ENCODE data around the gene CPXM2. TPM values are rescaled to one million over a fixed set of nuclear protein-coding genes. Genes with fewer than 3 reads are reported as not detected.

CPXM2 gene
- polyA plus RNA-seq (2013, experiment 1 of 4) = 0.35 TPM
- polyA plus RNA-seq (2013, experiment 2 of 4) = 0.11 TPM
- polyA plus RNA-seq (2013, experiment 3 of 4) = 0.32 TPM
- 0.24 TPM for polyA plus RNA-seq (2013, experiment 4 of 4)

DNA sequence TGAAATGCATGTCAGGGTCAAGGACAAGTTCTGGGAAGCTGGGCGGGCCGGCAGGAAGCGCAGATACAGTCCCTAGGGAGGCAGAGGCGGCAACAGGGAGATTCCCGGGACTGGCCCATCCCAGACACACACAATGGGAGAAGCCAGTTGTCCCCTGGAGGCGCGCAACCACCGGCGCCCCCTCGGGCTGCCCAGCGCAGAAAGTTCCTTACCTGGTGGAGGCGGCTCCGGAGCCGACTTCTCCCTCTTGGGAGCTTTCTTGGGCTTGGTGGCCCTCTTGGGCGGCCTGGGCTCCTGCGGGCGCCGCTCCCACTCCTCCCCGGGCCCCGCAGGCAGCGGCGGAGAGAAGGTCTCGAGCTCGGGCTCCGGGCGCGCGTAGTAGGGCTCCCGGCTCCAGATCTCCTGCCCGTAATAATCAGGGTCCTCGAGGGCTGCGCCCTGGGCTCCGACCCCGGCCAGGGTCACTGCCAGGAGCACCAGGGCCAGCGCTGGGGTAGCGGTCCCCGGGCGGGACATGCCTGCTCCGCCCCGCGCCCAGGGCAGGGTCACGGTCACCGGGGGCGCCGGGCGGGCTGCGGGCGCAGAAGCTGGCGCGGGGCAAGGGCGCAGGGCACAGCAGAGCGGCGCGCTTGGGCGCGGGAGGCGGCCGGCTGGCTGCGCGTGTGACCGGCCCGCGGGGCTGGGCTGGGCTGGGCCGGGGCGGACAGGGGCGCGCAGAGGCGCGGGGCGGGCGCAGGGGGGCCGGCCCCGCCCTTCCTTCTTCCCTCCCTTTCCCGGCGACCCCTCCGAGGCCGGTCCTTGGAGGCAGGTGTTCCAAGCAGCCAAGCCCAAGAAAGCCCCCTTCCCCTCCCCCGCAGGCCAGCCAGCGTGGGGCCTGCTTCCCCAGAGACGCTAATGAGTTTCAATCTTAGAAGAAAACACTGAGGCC is at the start of gene CPXM2:
Gene CPXM2 (minus strand): TSS at position 664 of the 928 bp plus-strand sequence. CDS start 148 bp downstream, at position 516.
- H3K4me3 ChIP-seq (ENCODE audit: insufficient read depth, low read depth, low read length) = peak within 1 kb of the TSS; percentile 19
- H3K27me3 ChIP-seq (ENCODE audit: control insufficient read depth, insufficient read depth, low read length, poor library complexity, severe bottlenecking) = peaks cover 46% of the 10 kb centered on the region
- 2% methylated on average over 80 of the region's 80 CpGs for WGBS, 2 experiments
- no peak within 1 kb of the TSS for H3K27ac ChIP-seq (ENCODE audit: insufficient read depth, low read depth, low read length, poor library complexity, severe bottlenecking)
- H3K9me3 ChIP-seq (ENCODE audit: control insufficient read depth, low read length) = no peaks in the 10 kb centered on the region
- peaks cover 5% of the 10 kb centered on the region for H3K4me1 ChIP-seq (ENCODE audit: control insufficient read depth, insufficient read depth, low read length)
- H3K36me3 ChIP-seq (ENCODE audit: control insufficient read depth, insufficient read depth, low read length) = no peaks in the 10 kb centered on the region

DNA sequence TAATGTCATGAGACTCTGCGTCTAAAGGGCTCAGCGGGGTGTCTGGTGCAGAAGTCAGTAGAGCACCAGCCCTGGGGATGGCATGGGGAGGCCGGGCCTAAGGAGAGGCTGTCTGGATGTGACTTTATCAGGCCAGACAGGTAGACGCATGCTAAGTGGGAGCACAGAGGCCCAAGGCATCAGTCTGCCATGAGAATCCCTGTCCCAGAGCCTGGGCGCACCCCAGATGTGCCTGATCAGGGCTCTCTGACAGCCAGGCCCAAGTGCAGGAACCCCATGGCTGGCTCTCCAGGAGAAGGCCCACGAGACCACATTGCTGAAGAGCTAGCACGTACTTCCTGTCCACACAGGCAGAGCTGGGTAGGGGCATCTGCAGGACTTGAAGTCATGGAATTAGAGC is 48.0 kb upstream of the CPXM2 start:
- Histone ChIP-seq H3K27ac (ENCODE audit: insufficient read depth, low read depth, low read length, poor library complexity, severe bottlenecking) (no peak overlapping the region), H3K36me3 (ENCODE audit: control insufficient read depth, insufficient read depth, low read length) (no peaks in the 10 kb centered on the region), H3K4me1 (ENCODE audit: control insufficient read depth, insufficient read depth, low read length) (peaks cover 3% of the 10 kb centered on the region), H3K9me3 (ENCODE audit: control insufficient read depth, low read length) (no peaks in the 10 kb centered on the region), H3K4me3 (ENCODE audit: insufficient read depth, low read depth, low read length) (no peak overlapping the region), H3K27me3 (ENCODE audit: control insufficient read depth, insufficient read depth, low read length, poor library complexity, severe bottlenecking) (no peaks in the 10 kb centered on the region)
- WGBS, 2 experiments = 93 to 96% methylated on average over 7 of the region's 7 CpGs

DNA sequence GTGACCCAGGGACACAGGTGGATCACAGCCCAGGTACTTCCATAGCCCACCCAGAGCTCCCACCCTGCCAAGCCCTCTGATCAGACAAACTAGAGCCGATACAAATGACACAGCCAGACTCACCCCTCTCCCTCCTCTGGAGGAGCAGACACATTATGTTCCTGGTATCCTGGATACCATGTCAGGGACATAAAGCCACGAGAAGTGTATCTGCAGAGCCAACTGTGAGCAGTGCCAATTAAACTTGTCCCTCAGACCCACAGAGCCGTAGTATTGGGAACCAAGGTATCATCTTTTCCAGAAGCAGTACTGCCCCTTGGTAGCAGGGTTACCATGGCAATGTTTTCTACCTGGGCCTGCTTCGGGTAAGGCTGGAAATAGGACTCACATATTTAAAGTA is 47.3 kb upstream of the CPXM2 start:
- no peak overlapping the region for H3K4me3 ChIP-seq (ENCODE audit: insufficient read depth, low read depth, low read length)
- 91 to 94% methylated on average over 4 of the region's 4 CpGs for WGBS, 2 experiments
- no peaks in the 10 kb centered on the region for H3K9me3 ChIP-seq (ENCODE audit: control insufficient read depth, low read length)
- no peaks in the 10 kb centered on the region for H3K36me3 ChIP-seq (ENCODE audit: control insufficient read depth, insufficient read depth, low read length)
- no peak overlapping the region for H3K27ac ChIP-seq (ENCODE audit: insufficient read depth, low read depth, low read length, poor library complexity, severe bottlenecking)
- peaks cover 3% of the 10 kb centered on the region for H3K4me1 ChIP-seq (ENCODE audit: control insufficient read depth, insufficient read depth, low read length)
- no peaks in the 10 kb centered on the region for H3K27me3 ChIP-seq (ENCODE audit: control insufficient read depth, insufficient read depth, low read length, poor library complexity, severe bottlenecking)

DNA sequence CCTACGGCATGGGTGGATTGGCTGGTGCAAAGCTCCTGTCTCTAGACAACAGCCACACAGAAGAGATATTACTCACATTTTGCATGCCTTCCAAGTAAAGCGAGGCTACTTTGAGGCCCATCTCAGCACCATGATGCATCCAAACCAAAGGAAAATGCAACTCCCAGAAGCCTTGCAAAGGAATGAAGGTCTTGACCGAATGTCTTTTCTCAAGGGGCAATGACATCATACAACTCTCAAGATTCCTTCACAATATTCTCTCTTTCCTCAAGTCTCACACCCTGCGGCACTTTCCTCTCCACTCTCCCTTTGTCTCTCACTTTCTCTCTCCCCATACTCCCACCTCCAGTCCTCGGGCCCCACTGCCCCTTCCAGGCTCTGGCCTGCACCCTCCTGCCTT is 44.8 kb upstream of the CPXM2 start:
- Histone ChIP-seq H3K27me3 (ENCODE audit: control insufficient read depth, insufficient read depth, low read length, poor library complexity, severe bottlenecking) (no peaks in the 10 kb centered on the region), H3K36me3 (ENCODE audit: control insufficient read depth, insufficient read depth, low read length) (no peaks in the 10 kb centered on the region), H3K4me3 (ENCODE audit: insufficient read depth, low read depth, low read length) (no peak overlapping the region), H3K4me1 (ENCODE audit: control insufficient read depth, insufficient read depth, low read length) (peaks cover 3% of the 10 kb centered on the region), H3K27ac (ENCODE audit: insufficient read depth, low read depth, low read length, poor library complexity, severe bottlenecking) (no peak overlapping the region), H3K9me3 (ENCODE audit: control insufficient read depth, low read length) (peaks cover 2% of the 10 kb centered on the region)
- 90 to 94% methylated on average over 5 of the region's 5 CpGs for WGBS, 2 experiments

DNA sequence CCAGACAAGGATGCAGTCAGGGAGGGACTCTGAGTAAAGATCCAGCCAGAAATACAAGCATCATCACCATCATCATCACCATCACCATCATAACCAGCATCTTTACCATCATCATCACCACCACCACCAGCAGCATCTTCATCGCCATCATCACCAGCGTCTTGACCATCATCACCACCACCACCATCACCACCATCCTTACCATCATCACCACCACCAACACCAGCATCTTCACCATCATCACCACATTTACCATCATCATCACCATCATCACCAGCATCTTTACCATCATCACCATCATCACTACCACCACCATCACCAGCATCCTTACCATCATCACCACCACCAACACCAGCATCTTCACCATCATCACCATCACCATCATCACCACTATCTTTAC is 44.1 kb upstream of the CPXM2 start:
- Histone ChIP-seq H3K4me1 (ENCODE audit: control insufficient read depth, insufficient read depth, low read length) (peaks cover 3% of the 10 kb centered on the region), H3K36me3 (ENCODE audit: control insufficient read depth, insufficient read depth, low read length) (no peaks in the 10 kb centered on the region), H3K4me3 (ENCODE audit: insufficient read depth, low read depth, low read length) (no peak overlapping the region), H3K27ac (ENCODE audit: insufficient read depth, low read depth, low read length, poor library complexity, severe bottlenecking) (no peak overlapping the region), H3K9me3 (ENCODE audit: control insufficient read depth, low read length) (peaks cover 2% of the 10 kb centered on the region), H3K27me3 (ENCODE audit: control insufficient read depth, insufficient read depth, low read length, poor library complexity, severe bottlenecking) (no peaks in the 10 kb centered on the region)
- 90 to 96% methylated on average over 2 of the region's 2 CpGs for WGBS, 2 experiments

DNA sequence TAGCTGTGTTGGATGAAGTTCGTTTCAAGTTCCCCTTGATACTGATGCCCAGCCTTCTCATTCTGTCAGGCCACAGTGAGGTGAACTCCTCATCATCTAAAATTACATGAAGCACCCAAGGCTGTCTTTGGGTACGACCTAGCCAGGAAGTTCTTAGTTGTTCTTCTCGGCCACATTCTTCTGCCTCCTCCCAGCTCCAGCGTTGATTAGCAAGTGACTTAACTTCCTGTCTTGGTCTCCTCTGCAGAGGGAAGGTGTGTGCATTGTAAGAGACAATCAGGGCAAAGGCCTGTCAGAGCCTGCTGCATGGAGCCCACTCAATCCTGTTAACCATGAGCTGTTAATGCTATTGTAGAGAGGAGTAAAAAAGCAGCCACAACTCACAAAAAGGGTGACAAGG is 43.2 kb upstream of the CPXM2 start:
- H3K4me1 ChIP-seq (ENCODE audit: control insufficient read depth, insufficient read depth, low read length) = peaks cover 3% of the 10 kb centered on the region
- 82 to 91% methylated on average over 4 of the region's 4 CpGs for WGBS, 2 experiments
- H3K27ac ChIP-seq (ENCODE audit: insufficient read depth, low read depth, low read length, poor library complexity, severe bottlenecking) = no peak overlapping the region
- H3K4me3 ChIP-seq (ENCODE audit: insufficient read depth, low read depth, low read length) = no peak overlapping the region
- H3K9me3 ChIP-seq (ENCODE audit: control insufficient read depth, low read length) = peaks cover 2% of the 10 kb centered on the region
- no peaks in the 10 kb centered on the region for H3K27me3 ChIP-seq (ENCODE audit: control insufficient read depth, insufficient read depth, low read length, poor library complexity, severe bottlenecking)
- H3K36me3 ChIP-seq (ENCODE audit: control insufficient read depth, insufficient read depth, low read length) = no peaks in the 10 kb centered on the region

DNA sequence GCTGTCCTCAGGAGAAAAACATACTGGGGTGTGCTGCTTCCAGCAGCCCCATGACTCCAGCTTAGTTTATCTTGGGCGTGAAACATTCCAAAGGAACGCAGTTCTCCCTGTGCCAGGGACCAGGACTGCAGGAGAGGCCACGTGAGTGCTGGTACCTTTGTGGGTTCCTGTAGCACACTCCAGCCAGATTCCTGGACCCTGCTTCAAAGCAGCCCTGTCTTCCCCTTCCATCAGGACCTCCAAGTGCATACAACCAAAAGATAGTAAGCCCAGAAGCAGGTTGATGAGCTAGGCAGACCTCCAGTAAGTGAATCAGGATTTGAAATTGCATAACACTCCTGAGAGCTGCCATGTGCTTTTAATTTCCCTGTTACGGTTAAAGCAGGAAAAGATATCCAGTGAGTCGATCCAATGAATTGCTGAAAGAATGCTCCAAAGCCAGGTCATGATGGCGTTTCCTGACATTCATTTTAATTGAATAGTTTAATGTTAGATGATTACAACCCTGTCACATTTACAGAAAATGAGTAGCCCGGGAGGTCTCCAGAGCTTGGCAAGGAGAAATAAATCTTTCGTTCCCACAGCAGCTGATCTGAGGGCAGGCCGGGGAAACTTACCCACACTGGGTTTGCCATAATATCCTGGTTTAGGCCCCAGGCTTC is 38.9 kb upstream of the CPXM2 start:
- Histone ChIP-seq H3K36me3 (ENCODE audit: control insufficient read depth, insufficient read depth, low read length) (no peaks in the 10 kb centered on the region), H3K4me3 (ENCODE audit: insufficient read depth, low read depth, low read length) (no peak overlapping the region), H3K9me3 (ENCODE audit: control insufficient read depth, low read length) (peaks cover 2% of the 10 kb centered on the region), H3K27me3 (ENCODE audit: control insufficient read depth, insufficient read depth, low read length, poor library complexity, severe bottlenecking) (no peaks in the 10 kb centered on the region), H3K27ac (ENCODE audit: insufficient read depth, low read depth, low read length, poor library complexity, severe bottlenecking) (no peak overlapping the region), H3K4me1 (ENCODE audit: control insufficient read depth, insufficient read depth, low read length) (no peaks in the 10 kb centered on the region)
- 96% methylated on average over 9 of the region's 9 CpGs for WGBS, 2 experiments

DNA sequence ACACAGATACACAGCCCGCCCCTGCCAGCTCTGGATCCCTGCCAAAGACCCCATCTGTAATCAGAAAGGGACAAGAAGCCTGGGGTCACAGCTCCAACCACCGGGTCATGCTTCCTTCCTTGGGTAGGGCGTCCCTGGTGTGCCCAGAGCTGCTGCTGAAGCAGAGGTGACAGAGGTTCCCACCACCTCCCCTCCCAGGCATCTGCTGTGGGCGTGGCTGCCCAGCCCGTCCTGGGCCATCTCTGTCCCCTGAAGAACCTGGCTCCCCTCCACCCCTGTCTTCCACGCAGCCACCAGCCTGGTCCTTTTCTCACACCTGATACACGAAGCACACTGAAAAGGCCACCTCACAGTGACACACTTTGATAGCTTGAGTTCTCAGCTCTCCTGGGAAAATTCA is 38.2 kb upstream of the CPXM2 start:
- Histone ChIP-seq H3K27ac (ENCODE audit: insufficient read depth, low read depth, low read length, poor library complexity, severe bottlenecking) (no peak overlapping the region), H3K36me3 (ENCODE audit: control insufficient read depth, insufficient read depth, low read length) (no peaks in the 10 kb centered on the region), H3K4me3 (ENCODE audit: insufficient read depth, low read depth, low read length) (no peak overlapping the region), H3K4me1 (ENCODE audit: control insufficient read depth, insufficient read depth, low read length) (no peaks in the 10 kb centered on the region), H3K27me3 (ENCODE audit: control insufficient read depth, insufficient read depth, low read length, poor library complexity, severe bottlenecking) (no peaks in the 10 kb centered on the region), H3K9me3 (ENCODE audit: control insufficient read depth, low read length) (peaks cover 2% of the 10 kb centered on the region)
- 89 to 90% methylated on average over 7 of the region's 7 CpGs for WGBS, 2 experiments

DNA sequence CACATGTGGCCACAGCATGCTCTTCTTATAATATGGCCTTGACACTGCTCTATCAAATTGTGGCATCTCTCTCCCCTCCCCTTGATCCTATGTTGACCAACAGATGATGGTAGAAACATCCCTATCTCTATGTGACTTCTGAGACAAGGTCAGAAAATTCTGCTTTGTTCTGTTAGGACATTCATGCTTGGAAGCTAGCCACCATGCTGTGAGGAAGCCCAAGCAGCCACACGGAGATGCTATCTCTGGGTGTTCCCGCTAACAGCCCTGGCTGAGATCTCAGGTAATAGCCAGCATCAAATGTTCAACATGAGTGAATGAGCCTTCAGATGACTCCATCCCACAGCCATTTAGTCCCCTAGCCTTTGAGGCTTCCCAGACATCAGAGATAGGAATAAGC is 36.8 kb upstream of the CPXM2 start:
- H3K4me3 ChIP-seq (ENCODE audit: insufficient read depth, low read depth, low read length) = no peak overlapping the region
- H3K36me3 ChIP-seq (ENCODE audit: control insufficient read depth, insufficient read depth, low read length) = no peaks in the 10 kb centered on the region
- no peak overlapping the region for H3K27ac ChIP-seq (ENCODE audit: insufficient read depth, low read depth, low read length, poor library complexity, severe bottlenecking)
- H3K9me3 ChIP-seq (ENCODE audit: control insufficient read depth, low read length) = peaks cover 2% of the 10 kb centered on the region
- H3K4me1 ChIP-seq (ENCODE audit: control insufficient read depth, insufficient read depth, low read length) = no peaks in the 10 kb centered on the region
- 93 to 97% methylated on average over 2 of the region's 2 CpGs for WGBS, 2 experiments
- H3K27me3 ChIP-seq (ENCODE audit: control insufficient read depth, insufficient read depth, low read length, poor library complexity, severe bottlenecking) = no peaks in the 10 kb centered on the region
